ENCODE measurements around the gene GNRHR. TPM values are rescaled to one million over a fixed set of nuclear protein-coding genes. Genes with fewer than 3 reads are reported as not detected.

The GNRHR gene
- total RNA-seq, 1 experiment from 2014 or later: not detected

DNA sequence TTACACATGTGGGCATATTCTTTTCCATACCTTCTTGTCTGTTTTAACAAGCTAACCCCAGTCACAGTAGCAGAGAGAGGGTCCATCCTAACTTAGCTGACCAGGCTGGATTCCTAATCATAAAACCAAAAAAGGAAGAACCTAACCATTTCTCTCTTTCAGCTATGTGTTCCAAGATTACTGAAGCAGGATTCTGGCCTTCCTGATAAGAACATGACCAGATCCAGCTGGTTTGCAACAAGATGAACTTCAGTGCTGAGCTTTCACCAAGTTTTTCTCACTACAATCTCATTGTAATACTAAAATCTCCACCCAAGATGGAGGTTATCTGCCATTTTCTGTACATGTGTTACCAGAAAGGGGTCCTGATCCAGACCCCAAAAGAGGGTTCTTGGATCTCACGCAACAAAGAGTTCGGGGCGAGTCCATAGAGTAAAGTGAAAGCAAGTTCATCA is 32.8 kb downstream of the GNRHR start:
- no peak overlapping the region for H3K27ac Mint-ChIP-seq (ENCODE audit: low read depth, unreplicated experiment)
- no peak for DNase-seq (ENCODE audit: unreplicated experiment)
- intact Hi-C loops (cut with micrococcal nuclease): no loop called here
- ChIA-PET POLR2A (interaction anchor here (0.9 to 1.8 kb wide), 3 partner anchors 10 to 21 kb away, joined by 3 to 4 read pairs (median 3); partner anchors contain the start of gene UBA6), CTCF (interaction anchor here (1.0 to 1.5 kb wide), 2 partner anchors 18 to 25 kb away, joined by 3 to 4 read pairs; no protein-coding TSS in a partner anchor)
- H3K9me3 Mint-ChIP-seq (ENCODE audit: unreplicated experiment): no peaks in the 10 kb centered on the region
- peaks cover 11% of the 10 kb centered on the region for H3K36me3 Mint-ChIP-seq (ENCODE audit: insufficient read depth, unreplicated experiment)
- TF ChIP-seq, protein P1, sequence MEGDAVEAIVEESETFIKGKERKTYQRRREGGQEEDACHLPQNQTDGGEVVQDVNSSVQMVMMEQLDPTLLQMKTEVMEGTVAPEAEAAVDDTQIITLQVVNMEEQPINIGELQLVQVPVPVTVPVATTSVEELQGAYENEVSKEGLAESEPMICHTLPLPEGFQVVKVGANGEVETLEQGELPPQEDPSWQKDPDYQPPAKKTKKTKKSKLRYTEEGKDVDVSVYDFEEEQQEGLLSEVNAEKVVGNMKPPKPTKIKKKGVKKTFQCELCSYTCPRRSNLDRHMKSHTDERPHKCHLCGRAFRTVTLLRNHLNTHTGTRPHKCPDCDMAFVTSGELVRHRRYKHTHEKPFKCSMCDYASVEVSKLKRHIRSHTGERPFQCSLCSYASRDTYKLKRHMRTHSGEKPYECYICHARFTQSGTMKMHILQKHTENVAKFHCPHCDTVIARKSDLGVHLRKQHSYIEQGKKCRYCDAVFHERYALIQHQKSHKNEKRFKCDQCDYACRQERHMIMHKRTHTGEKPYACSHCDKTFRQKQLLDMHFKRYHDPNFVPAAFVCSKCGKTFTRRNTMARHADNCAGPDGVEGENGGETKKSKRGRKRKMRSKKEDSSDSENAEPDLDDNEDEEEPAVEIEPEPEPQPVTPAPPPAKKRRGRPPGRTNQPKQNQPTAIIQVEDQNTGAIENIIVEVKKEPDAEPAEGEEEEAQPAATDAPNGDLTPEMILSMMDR (IDR thresholded peaks at IDR 0.05; ENCODE audit: unreplicated experiment): no peak
- no peaks in the 10 kb centered on the region for H3K27me3 Mint-ChIP-seq (ENCODE audit: insufficient read depth, unreplicated experiment)
- TSS peak; percentile 6 for BruUV-seq (replicated peaks)
- H3K4me1 Mint-ChIP-seq (ENCODE audit: insufficient read depth, unreplicated experiment): peaks cover 10% of the 10 kb centered on the region
- no peak overlapping the region for H3K4me3 Mint-ChIP-seq (ENCODE audit: unreplicated experiment)

DNA sequence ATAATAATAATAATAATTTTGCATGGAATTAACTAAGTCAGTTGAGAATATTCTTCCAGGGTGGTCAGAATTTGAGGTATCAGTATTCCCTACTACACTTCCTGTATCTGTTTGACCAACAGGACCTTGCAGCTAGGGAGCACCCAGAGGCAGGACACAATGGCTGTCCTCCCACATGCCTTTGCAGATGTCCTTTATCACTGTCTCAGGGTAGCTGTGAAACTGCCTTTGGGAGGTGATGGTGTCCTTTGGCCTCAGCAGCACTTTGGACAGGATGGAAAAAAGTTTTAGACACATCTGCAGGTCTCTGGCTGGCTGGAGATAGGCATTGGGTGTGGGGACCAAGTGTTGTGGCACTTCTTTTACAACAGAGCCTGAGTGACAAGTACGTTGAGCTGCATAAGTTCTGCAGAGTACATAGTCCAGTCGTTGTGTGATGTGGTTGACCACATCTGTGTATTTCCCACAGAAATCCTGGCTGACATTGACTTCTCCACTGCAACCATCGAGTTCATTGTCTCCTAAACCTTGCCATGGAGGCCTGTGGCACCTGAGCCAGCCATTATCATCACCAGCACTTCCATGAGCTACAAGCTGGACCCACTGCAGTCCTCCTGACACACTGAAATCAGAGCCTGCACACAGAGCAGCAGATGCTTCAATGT is 34.1 kb downstream of the GNRHR start:
- BruUV-seq (replicated peaks): no TSS peak
- H3K27ac Mint-ChIP-seq (ENCODE audit: low read depth, unreplicated experiment): no peak overlapping the region
- H3K36me3 Mint-ChIP-seq (ENCODE audit: insufficient read depth, unreplicated experiment): peaks cover 19% of the 10 kb centered on the region
- intact Hi-C loops (cut with micrococcal nuclease): no loop called here
- POLR2A ChIA-PET: interaction anchor here (1.8 kb wide), 1 partner anchor 9 kb away, joined by 4 read pairs; no protein-coding TSS in a partner anchor
- TF ChIP-seq, protein P1 (IDR thresholded peaks at IDR 0.05; ENCODE audit: unreplicated experiment): no peak
- H3K4me3 Mint-ChIP-seq (ENCODE audit: unreplicated experiment): no peak overlapping the region
- DNase-seq (ENCODE audit: unreplicated experiment): no peak
- no peaks in the 10 kb centered on the region for H3K9me3 Mint-ChIP-seq (ENCODE audit: unreplicated experiment)
- peaks cover 10% of the 10 kb centered on the region for H3K4me1 Mint-ChIP-seq (ENCODE audit: insufficient read depth, unreplicated experiment)
- H3K27me3 Mint-ChIP-seq (ENCODE audit: insufficient read depth, unreplicated experiment): no peaks in the 10 kb centered on the region
- CTCF ChIA-PET: interaction anchor here (1.1 to 1.5 kb wide), 2 partner anchors 14 to 17 kb away, joined by 3 to 4 read pairs; no protein-coding TSS in a partner anchor

DNA sequence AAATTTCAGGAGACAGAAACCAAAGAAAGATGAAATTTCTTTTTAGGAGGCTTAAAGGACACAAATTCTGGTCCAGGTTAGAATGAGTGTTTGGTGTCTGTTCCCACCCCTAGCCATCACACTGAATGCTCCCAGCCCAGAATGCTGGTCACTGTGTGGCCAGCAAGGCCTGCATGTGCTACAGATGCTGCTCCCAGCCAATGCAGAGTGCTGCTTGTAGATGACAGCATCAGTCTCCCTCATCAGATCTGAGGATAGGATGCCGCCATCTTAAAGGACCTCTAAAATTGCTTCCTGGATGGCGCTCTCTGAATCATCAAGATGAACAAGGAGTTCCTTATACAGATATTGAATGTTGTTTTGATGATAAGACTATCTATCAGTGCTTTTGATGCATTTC is 35.3 kb downstream of the GNRHR start:
- Mint-ChIP-seq H3K9me3 (ENCODE audit: unreplicated experiment) (no peaks in the 10 kb centered on the region), H3K27me3 (ENCODE audit: insufficient read depth, unreplicated experiment) (no peaks in the 10 kb centered on the region), H3K36me3 (ENCODE audit: insufficient read depth, unreplicated experiment) (peaks cover 20% of the 10 kb centered on the region), H3K27ac (ENCODE audit: low read depth, unreplicated experiment) (no peak overlapping the region), H3K4me3 (ENCODE audit: unreplicated experiment) (no peak overlapping the region), H3K4me1 (ENCODE audit: insufficient read depth, unreplicated experiment) (peaks cover 15% of the 10 kb centered on the region)
- ChIA-PET POLR2A (no interaction called here), CTCF (no interaction called here)
- TF ChIP-seq, protein P1 (IDR thresholded peaks at IDR 0.05; ENCODE audit: unreplicated experiment): no peak
- no peak for DNase-seq (ENCODE audit: unreplicated experiment)
- intact Hi-C loops (cut with micrococcal nuclease): no loop called here
- BruUV-seq (replicated peaks): no TSS peak

DNA sequence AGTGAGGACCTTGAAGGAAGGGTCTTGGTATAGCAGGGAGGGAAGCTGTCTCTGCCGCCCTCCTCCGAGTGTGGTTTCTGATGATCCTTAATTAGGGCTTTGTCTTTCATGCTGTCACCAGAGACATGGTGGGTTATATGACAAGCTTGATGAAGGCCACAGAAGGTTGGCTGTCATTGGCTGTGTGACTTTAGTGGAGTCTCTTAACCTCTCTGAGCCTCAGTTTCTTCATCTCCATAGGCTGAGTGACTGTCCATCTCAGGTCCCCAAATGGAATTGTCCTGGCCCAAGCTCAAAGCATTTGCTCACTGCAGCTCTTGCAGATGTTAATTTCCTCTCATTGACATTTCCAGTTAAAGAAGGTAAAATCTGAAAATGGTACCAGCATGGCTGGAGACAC is 36.6 kb downstream of the GNRHR start:
- CTCF ChIA-PET: interaction anchor here (0.8 kb wide), 1 partner anchor 16 kb away, joined by 3 read pairs; the partner anchor contains the start of gene UBA6
- Mint-ChIP-seq H3K9me3 (ENCODE audit: unreplicated experiment) (no peaks in the 10 kb centered on the region), H3K36me3 (ENCODE audit: insufficient read depth, unreplicated experiment) (peaks cover 26% of the 10 kb centered on the region), H3K27me3 (ENCODE audit: insufficient read depth, unreplicated experiment) (no peaks in the 10 kb centered on the region), H3K4me1 (ENCODE audit: insufficient read depth, unreplicated experiment) (peaks cover 19% of the 10 kb centered on the region), H3K27ac (ENCODE audit: low read depth, unreplicated experiment) (no peak overlapping the region), H3K4me3 (ENCODE audit: unreplicated experiment) (no peak overlapping the region)
- POLR2A ChIA-PET: interaction anchor here (0.5 to 1.2 kb wide), 2 partner anchors 16 to 462 kb away, joined by 3 read pairs; partner anchors contain the start of gene UBA6
- intact Hi-C loops (cut with micrococcal nuclease): no loop called here
- no peak for DNase-seq (ENCODE audit: unreplicated experiment)
- no TSS peak for BruUV-seq (replicated peaks)
- TF ChIP-seq, protein P1 (IDR thresholded peaks at IDR 0.05; ENCODE audit: unreplicated experiment): no peak
